Measurements from ENCODE around the gene TMEM45A. TPM values are rescaled to one million over a fixed set of nuclear protein-coding genes. Genes with fewer than 3 reads are reported as not detected.

The TMEM45A gene
- total RNA-seq, 2 donors from 2014 or later, result 13.5 to 14.3 TPM

- no peaks in the 10 kb centered on the region for H3K4me1 ChIP-seq
- TF ChIP-seq CTCF (IDR thresholded peaks at IDR 0.05), result no peak
- no peak overlapping the region for H3K27ac ChIP-seq
- H3K27me3 ChIP-seq, result no peaks in the 10 kb centered on the region
- no peaks in the 10 kb centered on the region for H3K36me3 ChIP-seq
- H3K9me3 ChIP-seq, result no peaks in the 10 kb centered on the region
- H3K4me3 ChIP-seq, result no peak overlapping the region
- no peak for DNase-seq (ENCODE audit: low spot score)
Measured at GRCh38 chr3:100480081-100480480, 12.3 kb upstream of the TMEM45A start.

- H3K9me3 ChIP-seq, result no peaks in the 10 kb centered on the region
- H3K4me1 ChIP-seq, result no peaks in the 10 kb centered on the region
- no peak for TF ChIP-seq CTCF (IDR thresholded peaks at IDR 0.05)
Measured at GRCh38 chr3:100482176-100482575, 10.2 kb upstream of the TMEM45A start.

DNA sequence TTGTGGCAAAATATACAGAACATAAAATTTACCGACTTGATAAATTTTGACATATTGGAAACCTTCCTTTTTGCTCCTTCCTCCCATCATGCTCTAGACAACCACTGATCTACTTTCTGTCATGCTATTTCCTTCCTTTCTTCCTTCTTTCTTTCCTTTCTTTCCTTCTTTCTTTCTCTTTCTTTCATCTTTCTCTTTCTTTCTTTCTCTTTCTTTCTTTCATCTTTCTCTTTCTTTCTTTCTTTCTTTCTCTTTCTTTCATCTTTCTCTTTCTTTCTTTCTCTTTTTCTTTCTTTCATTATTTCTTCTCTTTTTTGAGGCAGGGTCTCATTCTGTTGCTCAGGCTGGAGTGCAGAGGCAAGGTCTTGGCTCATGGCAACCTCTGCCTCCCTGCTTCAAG lies 8.9 kb upstream of the TMEM45A start:
- Histone ChIP-seq H3K27me3 (no peaks in the 10 kb centered on the region), H3K27ac (no peak overlapping the region), H3K9me3 (no peaks in the 10 kb centered on the region), H3K4me3 (no peak overlapping the region), H3K4me1 (no peaks in the 10 kb centered on the region), H3K36me3 (no peaks in the 10 kb centered on the region)
- DNase-seq (ENCODE audit: low spot score), result no peak
- no peak for TF ChIP-seq CTCF (IDR thresholded peaks at IDR 0.05)

More at GRCh38 chr3:100482176-100482575, 10.2 kb upstream of the TMEM45A start:
- Histone ChIP-seq H3K27ac (no peak overlapping the region), H3K4me3 (no peak overlapping the region), H3K36me3 (no peaks in the 10 kb centered on the region), H3K27me3 (no peaks in the 10 kb centered on the region)
- DNase-seq (ENCODE audit: low spot score), result no peak

DNA sequence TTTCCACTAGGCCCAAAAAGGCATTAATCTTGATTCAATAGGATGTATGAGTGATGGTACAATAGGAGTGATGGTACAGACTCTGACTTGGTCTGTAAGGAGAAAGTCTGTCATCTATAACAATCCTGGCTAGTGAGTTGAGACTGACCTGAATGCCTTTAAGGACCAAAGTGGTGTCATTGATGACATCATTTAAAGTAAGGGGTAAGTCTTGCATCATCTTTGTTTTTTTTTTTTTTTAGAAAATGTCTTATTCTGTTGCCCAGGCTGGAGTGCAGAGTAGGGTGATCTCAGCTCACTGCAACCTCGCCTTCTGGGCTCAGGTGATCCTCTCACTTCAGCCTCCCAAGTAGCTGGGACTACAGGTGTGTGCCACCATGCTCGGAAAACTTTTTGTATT lies 5.6 kb upstream of the TMEM45A start:
- no peak for TF ChIP-seq CTCF (IDR thresholded peaks at IDR 0.05)
- Histone ChIP-seq H3K27ac (no peak overlapping the region), H3K4me1 (peaks cover 0 to 4% of the 10 kb centered on the region in 2 donors), H3K9me3 (no peaks in the 10 kb centered on the region), H3K4me3 (no peak overlapping the region), H3K36me3 (no peaks in the 10 kb centered on the region), H3K27me3 (no peaks in the 10 kb centered on the region)
- no peak for DNase-seq (ENCODE audit: low spot score)

DNA sequence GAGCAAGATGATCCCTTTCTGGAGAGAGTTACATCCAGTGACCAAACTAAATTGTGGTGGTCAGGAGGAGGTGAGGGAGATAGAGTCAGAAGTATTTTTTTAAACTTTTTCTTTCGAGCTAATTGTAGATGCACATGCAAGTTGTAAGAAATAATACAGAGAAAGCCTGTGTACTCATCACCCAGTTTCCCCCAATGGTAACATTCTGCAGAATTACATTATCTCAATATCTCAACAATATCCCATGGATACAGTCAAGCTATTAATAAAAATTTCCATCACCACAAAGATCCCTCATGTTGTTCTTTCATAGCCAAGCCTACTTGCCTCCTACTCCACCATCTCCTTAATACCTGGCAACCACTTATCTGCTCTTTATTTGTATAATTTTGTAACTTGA lies 3.3 kb upstream of the TMEM45A start:
- no peaks in the 10 kb centered on the region for H3K9me3 ChIP-seq
- no peak overlapping the region for H3K4me3 ChIP-seq
- no peak overlapping the region for H3K27ac ChIP-seq
- peaks cover 0 to 8% of the 10 kb centered on the region in 2 donors for H3K4me1 ChIP-seq
- no peak for DNase-seq (ENCODE audit: low spot score)
- no peaks in the 10 kb centered on the region for H3K27me3 ChIP-seq
- no peaks in the 10 kb centered on the region for H3K36me3 ChIP-seq
- no peak for TF ChIP-seq CTCF (IDR thresholded peaks at IDR 0.05)

DNA sequence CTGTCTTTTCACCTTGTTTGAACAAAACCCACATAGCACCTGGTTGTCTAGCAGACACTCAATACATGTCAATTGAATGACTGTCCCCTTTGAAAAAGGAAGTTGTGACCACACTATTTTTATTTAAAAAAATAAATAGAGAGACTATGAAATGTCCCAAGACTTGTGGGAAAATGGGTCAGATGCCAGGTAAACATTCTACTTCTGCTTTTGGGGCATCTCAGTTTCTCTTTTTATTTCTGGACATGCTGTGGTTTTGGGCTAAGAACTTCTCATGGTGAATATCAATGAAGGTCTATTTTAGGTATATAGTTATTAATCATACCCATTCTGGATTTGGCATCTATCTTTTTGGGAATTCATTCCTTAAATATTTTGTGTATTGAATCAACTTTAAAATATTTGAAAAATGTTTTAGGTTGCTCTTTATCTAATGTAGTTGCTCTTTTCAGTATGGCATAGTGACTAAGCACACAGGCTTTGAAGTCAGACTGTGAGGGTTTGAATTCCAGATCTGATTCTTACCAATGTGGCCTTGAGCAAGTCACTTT lies 4.4 kb downstream of the TMEM45A start:
- Histone ChIP-seq H3K4me3 (no peak overlapping the region), H3K27me3 (no peaks in the 10 kb centered on the region), H3K27ac (no peak overlapping the region), H3K4me1 (peaks cover 0 to 4% of the 10 kb centered on the region in 2 donors), H3K9me3 (no peaks in the 10 kb centered on the region), H3K36me3 (no peaks in the 10 kb centered on the region)
- TF ChIP-seq CTCF (IDR thresholded peaks at IDR 0.05), result no peak
- no peak for DNase-seq (ENCODE audit: low spot score)

All from right atrium auricular region (tissue), 2 donors.